Smooth muscle cell (in vitro differentiated cells): Measurements from ENCODE around the gene SH3RF3. TPM values are rescaled to one million over a fixed set of nuclear protein-coding genes. Genes with fewer than 3 reads are reported as not detected.

Experiments
- DNase-seq: peaks from one replicate; lab custom pipeline; 2025; ENCODE audit not compliant: unreplicated experiment; lab: John Stamatoyannopoulos, UW
- H2AFZ ChIP-seq: fragments of 200-600 bp; sonication (generic); 2 replicates; pipeline ENCODE4 v1.6.0; 2016; ENCODE audit warnings: antibody characterized with exemption, low read depth, mild to moderate bottlenecking
- H3F3A ChIP-seq: fragments of 200-600 bp; sonication (generic); 2 replicates; pipeline ENCODE4 v1.6.0; 2017; ENCODE audit warnings: antibody characterized with exemption, low read depth
- H3K27ac ChIP-seq: fragments of 200-600 bp; sonication (generic); 2 replicates; pipeline ENCODE4 v1.5.1; 2016; ENCODE audit warnings: low read depth, mild to moderate bottlenecking
- H3K27me3 ChIP-seq: fragments of 200-600 bp; sonication (generic); 2 replicates; pipeline ENCODE4 v1.6.1; 2016; ENCODE audit warnings: low read depth, mild to moderate bottlenecking
- H3K36me3 ChIP-seq: fragments of 200-600 bp; sonication (generic); 2 replicates; pipeline ENCODE4 v1.5.1; 2016; ENCODE audit warnings: low read depth
- H3K4me1 ChIP-seq: fragments of 200-600 bp; sonication (generic); 2 replicates; pipeline ENCODE4 v1.5.1; 2016; ENCODE audit warnings: low read depth
- H3K4me2 ChIP-seq: fragments of 200-600 bp; sonication (generic); 2 replicates; pipeline ENCODE4 v1.6.0; 2016; ENCODE audit warnings: mild to moderate bottlenecking
- H3K4me3 ChIP-seq: fragments of 200-600 bp; sonication (generic); 2 replicates; pipeline ENCODE4 v1.5.1; 2016; ENCODE audit warnings: mild to moderate bottlenecking
- H3K79me2 ChIP-seq: fragments of 200-600 bp; sonication (generic); 2 replicates; pipeline ENCODE4 v1.6.0; 2016; ENCODE audit warnings: low read depth, mild to moderate bottlenecking
- H3K9ac ChIP-seq: fragments of 200-600 bp; sonication (generic); 2 replicates; pipeline ENCODE4 v1.6.0; 2016; ENCODE audit warnings: low read depth
- H3K9me3 ChIP-seq: fragments of 200-600 bp; sonication (generic); replicated peaks from 2 replicates; pipeline ENCODE4 v1.5.1; 2016; ENCODE audit warnings: low read depth
- H4K20me1 ChIP-seq: fragments of 200-600 bp; sonication (generic); 2 replicates; pipeline ENCODE4 v1.6.0; 2016; ENCODE audit warnings: low read depth
- WGBS: methylation state at CpG from one replicate; pipeline ENCODE4 v1.1.7; 2016; ENCODE audit warnings: low lambda C conversion rate; 5-methylcytosine and 5-hydroxymethylcytosine counted together
- polyA plus RNA-seq: library from polyadenylated mRNA; unstranded; fragments of >200 nt; fragmentation: Nextera tagmentation; extraction: Ambion mirVana; gene quantifications from 2 replicates; pipeline ENCODE4 v1.2.1, GENCODE V29; 2016
- total RNA-seq: library from RNA; depleted of rRNA; stranded (reverse); fragments of >200 nt; gene quantifications from 2 replicates; pipeline ENCODE4 v1.2.3, GENCODE V29; 2014
- TF ChIP-seq, protein P1 (sequence below): fragments of 200-600 bp; sonication (generic); IDR thresholded peaks from 2 replicates; pipeline ENCODE4 v1.5.1; 2017; ENCODE audit warnings: borderline replicate concordance, mild to moderate bottlenecking, antibody characterized with exemption; ENCODE audit not compliant: insufficient read depth, poor library complexity, severe bottlenecking

SH3RF3 gene
- total and polyA plus RNA-seq, 2 experiments from 2014 or later = 6.6 to 11.8 TPM

DNA sequence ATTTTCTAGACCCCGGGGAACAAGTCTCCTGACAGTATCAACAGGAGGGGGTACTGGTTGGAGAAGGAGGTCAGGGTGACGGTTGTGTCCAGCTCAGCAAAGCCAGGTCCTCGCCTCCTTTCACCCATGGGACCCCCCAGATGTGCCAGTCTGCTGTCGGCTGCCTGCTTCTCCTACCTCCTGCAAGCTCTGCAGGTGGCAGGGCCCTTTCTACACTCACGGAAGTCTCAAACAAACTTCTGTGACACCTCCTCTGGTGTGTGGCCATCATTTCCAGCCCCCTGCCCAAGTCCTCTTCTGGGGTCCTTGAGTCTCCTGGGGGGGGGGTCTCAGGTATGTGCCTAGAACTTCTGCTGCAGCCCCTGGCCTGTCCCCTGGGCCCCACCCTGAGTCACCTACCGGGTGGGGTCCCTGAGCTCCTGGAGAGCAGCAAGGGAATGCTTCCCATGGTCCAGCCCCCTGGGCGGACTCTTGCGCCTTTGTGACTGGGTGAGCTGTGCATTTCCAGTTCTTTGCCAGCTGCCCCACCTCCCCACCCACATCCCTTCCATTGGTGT, 12.8 kb downstream of the SH3RF3 start:
- H3K4me3 ChIP-seq = no peak overlapping the region

DNA sequence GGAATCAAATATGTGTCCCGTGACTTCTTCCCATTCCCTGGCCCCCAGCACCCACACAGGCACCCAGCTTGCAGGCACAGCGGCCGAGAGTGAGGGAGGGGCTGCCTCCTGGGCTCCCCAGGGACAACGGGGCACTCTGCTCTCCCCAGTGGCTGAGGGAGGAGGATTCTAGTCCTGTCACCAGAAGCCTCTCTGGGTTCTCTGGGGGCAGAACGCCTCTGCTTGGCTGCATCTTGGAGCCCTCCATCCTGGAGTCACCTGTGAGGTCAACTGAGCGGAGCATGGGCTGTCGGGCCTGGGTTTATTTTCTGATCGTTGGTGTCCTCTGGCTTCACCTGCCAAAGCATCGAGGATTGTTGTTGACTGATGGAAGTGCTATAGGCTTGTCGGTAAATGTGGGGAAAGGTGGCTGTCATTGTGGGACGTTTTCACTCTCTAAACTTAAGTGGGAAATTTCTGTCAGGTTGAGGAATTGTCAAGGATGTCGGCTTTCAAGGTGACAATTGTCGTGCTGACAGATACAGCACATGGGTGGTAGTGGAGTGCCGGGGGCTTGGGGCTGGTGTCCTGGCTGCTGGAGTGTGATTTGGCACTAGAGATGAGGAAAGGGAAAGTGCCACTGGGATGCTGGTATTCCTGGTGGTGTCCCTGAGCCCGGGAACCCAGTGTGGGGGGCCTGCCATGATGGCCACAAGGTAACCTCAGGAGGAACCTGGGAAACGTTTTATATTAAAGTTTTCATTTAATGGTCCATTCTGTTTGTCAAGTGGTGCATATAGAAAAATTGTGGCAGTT, 13.6 kb downstream of the SH3RF3 start:
- Histone ChIP-seq H3K27ac (no peak overlapping the region), H3K27me3 (no peaks in the 10 kb centered on the region), H3K4me1 (no peaks in the 10 kb centered on the region), H3K9ac (no peak overlapping the region), H3K36me3 (no peaks in the 10 kb centered on the region), H2AFZ (no peak overlapping the region), H3K4me3 (no peak overlapping the region), H3K79me2 (peaks cover 85% of the 10 kb centered on the region), H4K20me1 (peaks cover 87% of the 10 kb centered on the region), H3K4me2 (no peak overlapping the region), H3F3A (no peaks in the 10 kb centered on the region), H3K9me3 (no peaks in the 10 kb centered on the region)
- TF ChIP-seq, protein P1, sequence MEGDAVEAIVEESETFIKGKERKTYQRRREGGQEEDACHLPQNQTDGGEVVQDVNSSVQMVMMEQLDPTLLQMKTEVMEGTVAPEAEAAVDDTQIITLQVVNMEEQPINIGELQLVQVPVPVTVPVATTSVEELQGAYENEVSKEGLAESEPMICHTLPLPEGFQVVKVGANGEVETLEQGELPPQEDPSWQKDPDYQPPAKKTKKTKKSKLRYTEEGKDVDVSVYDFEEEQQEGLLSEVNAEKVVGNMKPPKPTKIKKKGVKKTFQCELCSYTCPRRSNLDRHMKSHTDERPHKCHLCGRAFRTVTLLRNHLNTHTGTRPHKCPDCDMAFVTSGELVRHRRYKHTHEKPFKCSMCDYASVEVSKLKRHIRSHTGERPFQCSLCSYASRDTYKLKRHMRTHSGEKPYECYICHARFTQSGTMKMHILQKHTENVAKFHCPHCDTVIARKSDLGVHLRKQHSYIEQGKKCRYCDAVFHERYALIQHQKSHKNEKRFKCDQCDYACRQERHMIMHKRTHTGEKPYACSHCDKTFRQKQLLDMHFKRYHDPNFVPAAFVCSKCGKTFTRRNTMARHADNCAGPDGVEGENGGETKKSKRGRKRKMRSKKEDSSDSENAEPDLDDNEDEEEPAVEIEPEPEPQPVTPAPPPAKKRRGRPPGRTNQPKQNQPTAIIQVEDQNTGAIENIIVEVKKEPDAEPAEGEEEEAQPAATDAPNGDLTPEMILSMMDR = no peak
- no peak for DNase-seq
- 91% methylated on average over 16 of the region's 16 CpGs for WGBS

More for the DNA sequence above, 12.8 kb downstream of the SH3RF3 start:
- Histone ChIP-seq H3F3A (no peaks in the 10 kb centered on the region), H3K27me3 (no peaks in the 10 kb centered on the region), H3K36me3 (no peaks in the 10 kb centered on the region), H3K9ac (no peak overlapping the region), H3K27ac (no peak overlapping the region), H3K79me2 (peaks cover 89% of the 10 kb centered on the region), H3K9me3 (no peaks in the 10 kb centered on the region), H2AFZ (no peak overlapping the region), H4K20me1 (peaks cover 91% of the 10 kb centered on the region), H3K4me1 (peaks cover under 1% of the 10 kb centered on the region), H3K4me2 (no peak overlapping the region)
- DNase-seq = no peak
- TF ChIP-seq, protein P1 = no peak
- WGBS = 87% methylated on average over 8 of the region's 8 CpGs

DNA sequence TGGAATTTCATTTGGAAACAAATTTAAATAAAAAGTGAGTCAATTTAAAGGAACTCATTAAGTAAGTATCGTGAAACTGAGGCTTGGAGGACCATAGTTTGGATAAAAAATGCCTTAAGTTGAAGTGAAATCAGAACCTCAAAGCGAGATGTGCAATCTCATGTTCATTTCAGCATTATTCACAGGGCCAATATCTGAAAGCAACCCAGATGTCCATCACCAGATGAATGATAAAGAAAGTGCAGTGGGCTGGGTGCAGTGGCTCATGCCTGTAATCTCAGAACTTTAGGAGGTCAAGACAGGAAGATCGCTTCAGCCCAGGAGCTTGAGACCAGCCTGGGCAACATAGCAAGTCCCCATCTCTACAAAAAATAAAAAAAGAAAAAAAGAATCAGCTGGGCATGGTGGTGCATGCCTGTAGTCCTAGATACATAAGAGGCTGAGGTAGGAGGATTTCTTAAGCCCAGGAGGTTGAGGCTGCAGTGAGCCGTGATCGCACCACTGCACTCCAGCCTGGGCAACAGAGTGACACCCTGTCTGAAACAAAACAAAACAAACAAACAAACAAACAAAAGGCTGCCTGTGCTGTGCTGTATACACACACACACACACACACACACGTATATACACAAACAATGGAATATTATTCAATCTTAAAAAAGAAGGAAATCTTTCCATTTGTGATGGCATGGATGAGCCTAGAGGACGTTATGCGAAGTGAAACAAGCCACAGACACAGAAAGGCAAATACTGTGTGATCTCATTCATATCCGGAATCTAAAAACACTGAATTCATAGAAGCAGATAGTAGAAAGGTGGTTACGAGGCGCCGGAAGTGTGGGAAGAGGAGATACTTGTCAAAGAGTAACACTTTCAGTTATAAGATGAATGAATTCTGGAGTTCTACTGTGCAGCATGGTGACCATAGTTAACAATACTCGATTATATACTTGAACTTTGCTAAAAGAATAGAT, 14.5 kb downstream of the SH3RF3 start:
- no peaks in the 10 kb centered on the region for H3K4me1 ChIP-seq
- H2AFZ ChIP-seq = no peak overlapping the region
- no peak overlapping the region for H3K4me3 ChIP-seq
- DNase-seq = no peak
- H3K9ac ChIP-seq = no peak overlapping the region
- WGBS = 94% methylated on average over 13 of the region's 13 CpGs
- H3F3A ChIP-seq = no peaks in the 10 kb centered on the region
- no peaks in the 10 kb centered on the region for H3K36me3 ChIP-seq
- H3K4me2 ChIP-seq = no peak overlapping the region
- H3K27ac ChIP-seq = no peak overlapping the region
- H3K9me3 ChIP-seq = no peaks in the 10 kb centered on the region
- H3K27me3 ChIP-seq = no peaks in the 10 kb centered on the region
- peaks cover 85% of the 10 kb centered on the region for H3K79me2 ChIP-seq
- H4K20me1 ChIP-seq = peaks cover 87% of the 10 kb centered on the region
- TF ChIP-seq, protein P1 = no peak
